ENCODE results near the gene CCDC149.

CCDC149 gene

DNA sequence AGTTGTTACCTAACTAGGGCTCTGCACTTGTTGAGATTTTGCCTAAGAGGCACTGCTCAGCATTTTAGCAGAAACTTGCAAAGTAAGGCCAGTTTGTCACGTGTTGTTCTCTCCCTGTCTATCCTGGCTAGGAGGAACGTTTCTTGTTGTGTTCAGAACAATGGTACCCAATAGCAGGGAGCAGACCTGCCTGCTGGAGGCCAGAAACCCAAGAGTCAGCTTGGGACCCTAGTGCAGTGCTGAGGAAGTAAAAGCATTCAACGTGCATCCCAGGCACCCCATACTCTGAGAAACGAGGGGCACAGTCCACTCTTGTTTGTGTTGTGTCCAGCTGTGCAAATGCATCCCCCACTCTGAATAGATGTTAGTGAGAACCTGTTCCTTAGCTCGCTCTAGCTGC lies 75.1 kb downstream of the CCDC149 start:
- no peak for DNase-seq

GRCh38 chr4:24837336-24837735 lies 75.5 kb downstream of the CCDC149 start:
- no peak for DNase-seq

- DNase-seq = no peak
Measured at GRCh38 chr4:24836661-24837242, 76.1 kb downstream of the CCDC149 start.

DNA sequence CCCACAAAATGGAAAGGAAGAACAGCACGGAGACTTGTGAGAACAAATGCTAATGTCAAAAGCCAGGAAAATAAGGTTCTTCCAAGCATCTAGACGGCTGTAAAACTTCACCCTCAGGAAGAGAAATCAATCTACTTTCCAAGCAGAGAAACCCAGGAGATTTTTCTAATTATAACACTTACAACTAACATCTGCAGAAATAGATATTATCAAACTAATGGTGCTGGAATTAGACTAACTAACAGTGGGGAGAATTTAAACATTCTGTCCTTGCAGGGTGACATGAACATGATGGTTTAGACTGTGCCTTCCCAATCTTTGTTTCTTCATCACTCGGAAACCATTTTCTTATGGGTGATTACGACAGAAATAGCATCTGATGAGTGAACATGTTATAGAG lies 77.1 kb downstream of the CCDC149 start:
- no peak for DNase-seq

DNA sequence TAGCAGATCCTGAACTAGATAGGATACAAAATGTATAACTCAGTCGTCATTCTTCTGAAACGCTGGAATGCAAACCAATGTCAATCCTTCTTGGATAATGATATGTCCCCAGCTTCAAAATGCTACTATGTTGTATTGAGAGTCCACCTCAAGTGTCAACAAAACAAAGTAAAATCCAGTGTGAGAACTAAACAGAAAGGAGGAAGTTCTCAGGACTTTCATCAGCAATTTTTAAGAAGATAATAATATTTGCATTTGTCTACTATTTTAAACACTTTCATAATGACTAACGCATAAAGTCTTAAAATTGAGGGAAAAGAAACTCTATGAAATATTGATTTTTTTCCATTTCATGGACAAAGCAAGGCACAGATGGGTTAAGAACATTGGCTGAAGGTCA lies 81.2 kb downstream of the CCDC149 start:
- DNase-seq = no peak

DNA sequence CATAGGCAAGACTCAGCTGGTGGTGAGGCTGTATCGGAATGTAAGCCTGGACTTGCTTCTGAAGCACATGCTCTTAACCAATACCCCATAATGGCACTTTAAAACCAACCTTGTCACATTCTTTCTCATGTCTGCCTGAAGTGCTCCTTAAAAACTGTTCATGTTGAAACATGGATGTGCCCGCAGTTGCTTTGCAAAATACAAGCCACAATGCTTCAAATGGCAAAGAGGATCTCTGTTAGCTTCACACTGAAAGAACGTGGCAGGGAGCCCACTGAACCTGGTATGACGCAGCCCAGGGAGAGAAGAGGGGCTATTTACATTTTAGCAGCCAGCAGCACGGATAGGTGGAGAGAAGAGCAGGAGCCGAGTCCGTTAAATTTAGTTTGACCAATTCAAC lies 88.1 kb downstream of the CCDC149 start:
- DNase-seq = no peak

- DNase-seq = no peak
Measured at GRCh38 chr4:24820541-24820940, 92.3 kb downstream of the CCDC149 start.

GRCh38 chr4:24816797-24817196 lies 96.0 kb downstream of the CCDC149 start:
- DNase-seq = no peak

- DNase-seq = no peak
Measured at GRCh38 chr4:24813732-24814131, 99.1 kb downstream of the CCDC149 start.

GRCh38 chr4:24810871-24811631 lies 101.8 kb downstream of the CCDC149 start:
- DNase-seq = no peak

DNA sequence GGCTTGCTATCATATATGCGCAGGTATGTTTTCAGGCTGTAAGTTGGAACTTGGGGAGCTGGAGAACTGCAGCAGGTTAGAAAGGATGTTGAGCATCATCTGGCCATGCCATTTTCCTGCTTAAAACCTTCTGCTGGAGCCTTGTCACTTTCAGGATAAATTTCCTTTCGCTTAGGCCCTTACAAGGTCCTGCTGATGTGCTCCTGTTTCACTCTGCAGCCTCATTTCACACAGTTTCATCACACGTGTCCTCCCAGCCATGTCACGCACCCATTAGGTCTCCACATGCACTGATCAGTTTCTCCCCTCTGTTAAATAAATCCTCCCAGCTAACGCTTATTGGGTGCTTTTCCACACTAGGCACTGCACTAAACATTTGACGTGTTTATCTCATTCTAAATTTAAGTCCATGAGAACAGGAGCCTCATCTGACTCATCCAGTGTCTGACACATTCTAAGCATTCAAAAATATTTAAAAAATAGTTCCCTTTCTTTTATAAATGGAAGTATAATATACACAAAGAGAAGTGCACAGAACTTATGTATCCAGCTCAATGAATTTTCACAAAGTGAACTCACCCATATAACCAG lies 102.9 kb downstream of the CCDC149 start:
- no peak for DNase-seq

GRCh38 chr4:24809376-24809775 lies 103.5 kb downstream of the CCDC149 start:
- DNase-seq = no peak

- DNase-seq = no peak
Measured at GRCh38 chr4:24808955-24809354, 103.9 kb downstream of the CCDC149 start.

DNA sequence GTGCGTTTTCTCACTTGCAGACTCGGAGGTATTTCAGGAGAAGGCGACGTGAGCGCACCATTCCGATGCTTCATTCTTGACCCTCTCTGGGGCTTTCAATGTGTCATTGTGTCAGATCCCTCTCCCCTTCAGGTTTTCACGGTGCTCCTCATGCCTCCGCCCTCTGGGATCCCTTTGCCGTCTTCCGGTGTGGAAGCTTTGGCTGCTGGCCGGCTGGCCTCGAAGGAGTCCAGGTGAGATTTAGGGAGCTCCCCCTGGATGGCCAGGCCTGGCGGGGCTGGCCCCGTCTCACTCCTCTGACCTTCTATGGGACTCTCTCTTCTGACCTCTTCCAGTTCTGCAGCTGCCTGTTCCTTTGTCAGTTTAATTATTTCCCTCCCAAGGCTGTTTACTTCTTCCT lies 104.6 kb downstream of the CCDC149 start:
- DNase-seq = no peak

DNA sequence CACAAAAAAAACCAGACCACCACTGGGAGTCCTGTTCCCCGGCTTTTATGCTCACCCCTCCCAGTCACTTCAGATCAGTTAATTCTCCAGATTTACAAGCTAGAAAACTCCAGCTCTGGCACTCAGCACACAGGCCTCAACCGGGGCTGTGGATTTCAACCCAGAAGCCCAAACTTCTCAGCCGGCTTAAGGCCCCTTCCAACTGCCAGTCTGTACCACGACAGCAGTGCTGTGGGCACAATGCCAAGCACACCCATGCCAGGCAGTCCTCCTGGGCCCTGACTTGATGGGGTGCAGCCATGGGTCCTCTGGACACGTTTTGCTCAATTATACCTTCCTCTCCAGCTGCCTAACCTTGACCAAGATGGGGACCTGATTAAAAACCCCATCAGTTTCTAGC lies 105.2 kb downstream of the CCDC149 start:
- DNase-seq = no peak

- DNase-seq = no peak
Measured at GRCh38 chr4:24806206-24806990, 106.4 kb downstream of the CCDC149 start.

- DNase-seq = no peak
Measured at GRCh38 chr4:24805566-24805965, 107.3 kb downstream of the CCDC149 start.

DNA sequence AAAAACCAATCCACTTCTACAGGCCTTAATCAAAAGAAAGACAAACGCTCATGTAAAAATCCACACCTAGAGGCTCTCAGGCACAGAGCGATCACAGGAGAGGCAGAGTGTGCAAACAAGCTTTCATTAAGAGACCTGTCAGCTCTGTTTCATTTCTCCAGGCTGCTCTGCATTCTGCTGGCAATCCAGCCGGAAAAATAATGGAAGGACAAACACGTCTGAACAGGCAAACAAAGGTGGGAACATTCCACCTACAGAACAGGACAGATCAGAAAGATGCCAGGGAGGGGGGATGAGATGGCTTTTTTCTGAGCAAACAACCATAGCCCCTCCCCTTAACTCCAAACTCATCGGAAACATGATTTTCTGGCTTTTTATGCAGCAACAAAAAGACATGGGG lies 107.8 kb downstream of the CCDC149 start:
- no peak for DNase-seq

- no peak for DNase-seq
Measured at GRCh38 chr4:24802648-24803047, 110.2 kb downstream of the CCDC149 start.

DNA sequence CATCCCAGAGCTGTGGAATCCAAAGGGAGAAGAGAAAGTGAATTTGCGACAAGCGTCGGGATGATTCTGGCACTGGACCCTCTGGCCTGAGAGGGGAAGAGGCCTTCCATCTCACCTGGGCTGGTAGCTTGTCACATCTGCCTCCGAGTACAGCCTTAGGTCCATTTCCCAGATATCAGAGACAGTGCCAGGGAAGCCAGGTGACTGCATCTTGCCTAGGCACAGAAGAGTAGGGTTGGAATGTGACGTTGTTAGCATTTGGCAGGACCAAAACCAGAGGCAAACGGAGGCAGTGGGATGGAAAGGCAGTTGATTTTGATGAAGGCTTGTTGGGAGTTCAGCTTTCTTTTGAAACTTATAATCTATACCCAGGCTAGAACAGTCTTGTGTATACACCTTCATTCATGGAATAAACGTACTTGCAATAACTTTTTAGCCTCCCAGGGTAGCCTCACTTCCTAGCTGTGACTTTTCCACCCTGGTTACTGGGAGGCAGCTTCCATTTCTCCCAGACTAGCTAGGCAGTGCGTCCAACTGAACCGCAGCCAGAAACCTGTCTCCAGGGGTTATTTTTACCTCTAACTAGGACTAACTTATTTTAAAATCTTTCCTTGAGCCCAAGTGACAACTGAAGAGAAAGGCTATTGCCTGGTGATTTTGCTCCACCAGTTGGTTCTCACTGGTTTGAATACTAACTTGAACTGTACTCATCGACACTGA lies 111.5 kb downstream of the CCDC149 start:
- no peak for DNase-seq

GRCh38 chr4:24800325-24800895 lies 112.4 kb downstream of the CCDC149 start:
- DNase-seq = no peak

DNA sequence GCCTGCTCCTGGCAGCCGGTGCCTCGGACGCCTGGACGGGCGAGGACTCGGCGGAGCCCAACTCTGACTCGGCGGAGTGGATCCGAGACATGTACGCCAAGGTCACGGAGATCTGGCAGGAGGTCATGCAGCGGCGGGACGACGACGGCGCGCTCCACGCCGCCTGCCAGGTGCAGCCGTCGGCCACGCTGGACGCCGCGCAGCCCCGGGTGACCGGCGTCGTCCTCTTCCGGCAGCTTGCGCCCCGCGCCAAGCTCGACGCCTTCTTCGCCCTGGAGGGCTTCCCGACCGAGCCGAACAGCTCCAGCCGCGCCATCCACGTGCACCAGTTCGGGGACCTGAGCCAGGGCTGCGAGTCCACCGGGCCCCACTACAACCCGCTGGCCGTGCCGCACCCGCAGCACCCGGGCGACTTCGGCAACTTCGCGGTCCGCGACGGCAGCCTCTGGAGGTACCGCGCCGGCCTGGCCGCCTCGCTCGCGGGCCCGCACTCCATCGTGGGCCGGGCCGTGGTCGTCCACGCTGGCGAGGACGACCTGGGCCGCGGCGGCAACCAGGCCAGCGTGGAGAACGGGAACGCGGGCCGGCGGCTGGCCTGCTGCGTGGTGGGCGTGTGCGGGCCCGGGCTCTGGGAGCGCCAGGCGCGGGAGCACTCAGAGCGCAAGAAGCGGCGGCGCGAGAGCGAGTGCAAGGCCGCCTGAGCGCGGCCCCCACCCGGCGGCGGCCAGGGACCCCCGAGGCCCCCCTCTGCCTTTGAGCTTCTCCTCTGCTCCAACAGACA lies 113.1 kb downstream of the CCDC149 start:
- DNase-seq = no peak
